Hepatocyte (in vitro differentiated cells): ENCODE measurements around the gene KIAA1671.

Source experiments
- EZH2 ChIP-seq: fragments of 200-600 bp; sonication (generic); IDR thresholded peaks from 2 replicates; pipeline ENCODE4 v1.6.1; 2016; ENCODE audit warnings: antibody characterized with exemption, mild to moderate bottlenecking, borderline replicate concordance
- TF ChIP-seq, protein P1 (sequence below): fragments of 200-600 bp; sonication (generic); IDR thresholded peaks from 2 replicates; pipeline ENCODE4 v1.5.1; 2016; ENCODE audit warnings: antibody characterized with exemption, mild to moderate bottlenecking; ENCODE audit not compliant: poor library complexity

- TF ChIP-seq, protein P1, sequence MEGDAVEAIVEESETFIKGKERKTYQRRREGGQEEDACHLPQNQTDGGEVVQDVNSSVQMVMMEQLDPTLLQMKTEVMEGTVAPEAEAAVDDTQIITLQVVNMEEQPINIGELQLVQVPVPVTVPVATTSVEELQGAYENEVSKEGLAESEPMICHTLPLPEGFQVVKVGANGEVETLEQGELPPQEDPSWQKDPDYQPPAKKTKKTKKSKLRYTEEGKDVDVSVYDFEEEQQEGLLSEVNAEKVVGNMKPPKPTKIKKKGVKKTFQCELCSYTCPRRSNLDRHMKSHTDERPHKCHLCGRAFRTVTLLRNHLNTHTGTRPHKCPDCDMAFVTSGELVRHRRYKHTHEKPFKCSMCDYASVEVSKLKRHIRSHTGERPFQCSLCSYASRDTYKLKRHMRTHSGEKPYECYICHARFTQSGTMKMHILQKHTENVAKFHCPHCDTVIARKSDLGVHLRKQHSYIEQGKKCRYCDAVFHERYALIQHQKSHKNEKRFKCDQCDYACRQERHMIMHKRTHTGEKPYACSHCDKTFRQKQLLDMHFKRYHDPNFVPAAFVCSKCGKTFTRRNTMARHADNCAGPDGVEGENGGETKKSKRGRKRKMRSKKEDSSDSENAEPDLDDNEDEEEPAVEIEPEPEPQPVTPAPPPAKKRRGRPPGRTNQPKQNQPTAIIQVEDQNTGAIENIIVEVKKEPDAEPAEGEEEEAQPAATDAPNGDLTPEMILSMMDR = no peak
- no peak for TF ChIP-seq EZH2
These were observed 249.2 kb downstream of the KIAA1671 start for GRCh38 chr22:25201557-25202273.
